ENCODE data around the gene PPM1B. TPM values are rescaled to one million over a fixed set of nuclear protein-coding genes. Genes with fewer than 3 reads are reported as not detected.

Gene PPM1B
- total and polyA plus RNA-seq, 2 of the 4 experiments (the other 2 are of a cell fraction): 13.4 to 14.7 TPM

GRCh38 chr2:44181648-44182047, 13.0 kb downstream of the PPM1B start:
- ChIA-PET POLR2A (ENCODE audit: unreplicated experiment) (no interaction called here), CTCF (no interaction called here)
- dilution Hi-C loops (cut with HindIII; ENCODE audit: low sequenced_read_pairs, unreplicated experiment) (no loop called here), in situ Hi-C loops (cut with MboI; ENCODE audit: low sequenced_read_pairs) (no loop called here), intact Hi-C loops (cut with micrococcal nuclease) (no loop called here)
- Histone ChIP-seq H4K20me1 (ENCODE audit: insufficient read depth, low read length) (peaks cover 18% of the 10 kb centered on the region; the same call in 1 of the 2 replicates), H2BK20ac (ENCODE audit: low read depth, low read length) (no peak overlapping the region), H3K23ac (ENCODE audit: low read depth, low read length) (no peak overlapping the region), H2AFZ (replicated peaks; ENCODE audit: low read length, poor library complexity) (no peak overlapping the region), H2AK9ac (replicated peaks; ENCODE audit: low read depth, low read length, poor library complexity) (no peak overlapping the region), H3K9ac (ENCODE audit: low read depth, low read length) (no peak overlapping the region), H4K5ac (ENCODE audit: low read depth, low read length) (no peak overlapping the region), H3K56ac (ENCODE audit: extremely low read depth, insufficient read depth, low read length) (no peak overlapping the region), H3K9me1 (ENCODE audit: insufficient read depth, low read length) (peaks cover 3% of the 10 kb centered on the region; the same call in 1 of the 2 replicates), H3K36me3 (ENCODE audit: control insufficient read depth, insufficient read depth, low read length) (peaks cover 2% of the 10 kb centered on the region; the same call in 1 of the 2 replicates), H3K14ac (replicated peaks; ENCODE audit: low read depth, low read length) (no peak overlapping the region), H3K4ac (ENCODE audit: low read depth, low read length) (no peak overlapping the region), H3K9me3 (ENCODE audit: control insufficient read depth, insufficient read depth, low read length) (no peaks in the 10 kb centered on the region), H2AK5ac (ENCODE audit: low read depth, low read length) (no peak overlapping the region), H3K18ac (ENCODE audit: low read depth, low read length) (no peak overlapping the region), H3K4me3 (ENCODE audit: insufficient read depth, low read depth, low read length) (no peak overlapping the region), H4K91ac (ENCODE audit: insufficient read depth, low read depth, low read length) (no peak overlapping the region), H3K4me2 (ENCODE audit: low read depth, low read length) (no peak overlapping the region), H2BK120ac (ENCODE audit: low read depth, low read length) (no peak overlapping the region), H3K27ac (ENCODE audit: insufficient read depth, low read length) (no peak overlapping the region), H3K4me1 (ENCODE audit: control insufficient read depth, insufficient read depth, low read length) (no peaks in the 10 kb centered on the region), H2BK5ac (ENCODE audit: low read depth, low read length, poor library complexity, severe bottlenecking) (no peak overlapping the region), H3K79me1 (ENCODE audit: low read depth in 1 of 2, low read length in 2 of 2) (peaks cover 28 to 48% of the 10 kb centered on the region in 2 experiments), H2BK15ac (ENCODE audit: low read depth, low read length) (no peak overlapping the region), H3K27me3 (ENCODE audit: control insufficient read depth, insufficient read depth, low read length) (no peaks in the 10 kb centered on the region), H4K8ac (ENCODE audit: low read depth in 2 of 2, low read length in 2 of 2) (no peak overlapping the region)
- DNase-seq (no peak), ATAC-seq (ENCODE audit: low read depth) (no peak)
- WGBS, 2 experiments (ENCODE audit: extremely low coverage in 2 of 2, insufficient read length in 1 of 2): no CpG with 5 or more reads among the region's 2 CpGs
- no TSS peak for BruUV-seq (replicated peaks)
- TF ChIP-seq CEBPB (IDR thresholded peaks at IDR 0.05; ENCODE audit: low read depth, low read length) (no peak), MAFK (IDR thresholded peaks at IDR 0.05; ENCODE audit: low read depth, low read length) (no peak), ELK1 (IDR thresholded peaks at IDR 0.05; ENCODE audit: borderline replicate concordance, low read depth, low read length) (no peak), NFE2L2 (IDR thresholded peaks at IDR 0.05; ENCODE audit: low read depth, low read length) (no peak), BHLHE40 (IDR thresholded peaks at IDR 0.05; ENCODE audit: low read depth, low read length) (no peak), USF2 (IDR thresholded peaks at IDR 0.05; ENCODE audit: low read depth, low read length) (no peak), MXI1 (IDR thresholded peaks at IDR 0.05; ENCODE audit: borderline replicate concordance, low read depth, low read length) (no peak), RAD21 (IDR thresholded peaks at IDR 0.05; ENCODE audit: low read length) (no peak), RFX5 (IDR thresholded peaks at IDR 0.05; ENCODE audit: low read depth, low read length) (no peak), CHD1 (IDR thresholded peaks at IDR 0.05; ENCODE audit: low read depth, low read length) (no peak), RCOR1 (IDR thresholded peaks at IDR 0.05; ENCODE audit: insufficient replicate concordance, low read length) (no peak), SMC3 (IDR thresholded peaks at IDR 0.05; ENCODE audit: low read depth, low read length) (no peak), POLR2A (IDR thresholded peaks at IDR 0.05; ENCODE audit: low read depth, low read length) (no peak), CTCF (conservative IDR thresholded peaks at IDR 0.05; ENCODE audit: low read depth, low read length) (no peak), FOS (IDR thresholded peaks at IDR 0.05; ENCODE audit: low read depth, low read length) (no peak), MAZ (IDR thresholded peaks at IDR 0.05; ENCODE audit: borderline replicate concordance, low read depth, low read length) (no peak)

Data from IMR-90 (cell line).